Esophagus muscularis mucosa (tissue), 3 donors: ENCODE data around the gene SWAP70.
"Not testable (repeated sequence)": the region's sequence is repeated elsewhere in the genome, so short reads cannot be mapped to it uniquely, and the experiment has no call there.

Experiments
- CTCF ChIP-seq, 3 experiments: fragments of 200-600 bp in 2 of 3; fragments of 450-650 bp in 1 of 3; sonication (generic) in 2 of 3; IDR thresholded peaks; one replicate each; pipeline ENCODE4 v1.5.1; 2017 to 2019; ENCODE audit warnings: antibody characterized with exemption in 3 of 3, mild to moderate bottlenecking in 2 of 3, moderate library complexity in 1 of 3
- POLR2A ChIP-seq: fragments of 450-650 bp; IDR thresholded peaks from one replicate; pipeline ENCODE4 v1.6.1; 2017; ENCODE audit warnings: antibody characterized with exemption, moderate library complexity, mild to moderate bottlenecking, low read depth
- POLR2AphosphoS5 ChIP-seq, 2 donors: sonication (generic); formaldehyde crosslinking; IDR thresholded peaks; one replicate each; pipeline ENCODE4 v1.6.1; 2017; ENCODE audit warnings: antibody characterized with exemption in 2 of 2

DNA sequence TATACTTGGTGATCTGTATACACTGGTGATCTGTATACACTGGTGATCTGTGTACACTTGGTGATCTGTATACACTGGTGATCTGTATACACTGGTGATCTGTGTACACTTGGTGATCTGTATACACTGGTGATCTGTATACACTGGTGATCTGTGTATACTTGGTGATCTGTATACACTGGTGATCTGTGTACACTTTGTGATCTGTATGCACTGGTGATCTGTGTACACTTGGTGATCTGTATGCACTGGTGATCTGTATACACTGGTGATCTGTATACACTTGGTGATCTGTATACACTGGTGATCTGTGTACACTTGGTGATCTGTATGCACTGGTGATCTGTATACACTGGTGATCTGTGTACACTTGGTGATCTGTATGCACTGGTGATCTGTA, 41.5 kb downstream of the SWAP70 start:
- not testable (repeated sequence) for TF ChIP-seq CTCF (IDR thresholded peaks at IDR 0.05); POLR2A; POLR2AphosphoS5 (IDR thresholded peaks at IDR 0.05)
